ENCODE data around the gene OTUB1. TPM values are rescaled to one million over a fixed set of nuclear protein-coding genes. Genes with fewer than 3 reads are reported as not detected.

Gene OTUB1
- total and polyA plus RNA-seq, 2 of the 13 experiments (the other 11 are each of a cell fraction or from before 2014, with no cell fraction given): 58.8 to 130 TPM

DNA sequence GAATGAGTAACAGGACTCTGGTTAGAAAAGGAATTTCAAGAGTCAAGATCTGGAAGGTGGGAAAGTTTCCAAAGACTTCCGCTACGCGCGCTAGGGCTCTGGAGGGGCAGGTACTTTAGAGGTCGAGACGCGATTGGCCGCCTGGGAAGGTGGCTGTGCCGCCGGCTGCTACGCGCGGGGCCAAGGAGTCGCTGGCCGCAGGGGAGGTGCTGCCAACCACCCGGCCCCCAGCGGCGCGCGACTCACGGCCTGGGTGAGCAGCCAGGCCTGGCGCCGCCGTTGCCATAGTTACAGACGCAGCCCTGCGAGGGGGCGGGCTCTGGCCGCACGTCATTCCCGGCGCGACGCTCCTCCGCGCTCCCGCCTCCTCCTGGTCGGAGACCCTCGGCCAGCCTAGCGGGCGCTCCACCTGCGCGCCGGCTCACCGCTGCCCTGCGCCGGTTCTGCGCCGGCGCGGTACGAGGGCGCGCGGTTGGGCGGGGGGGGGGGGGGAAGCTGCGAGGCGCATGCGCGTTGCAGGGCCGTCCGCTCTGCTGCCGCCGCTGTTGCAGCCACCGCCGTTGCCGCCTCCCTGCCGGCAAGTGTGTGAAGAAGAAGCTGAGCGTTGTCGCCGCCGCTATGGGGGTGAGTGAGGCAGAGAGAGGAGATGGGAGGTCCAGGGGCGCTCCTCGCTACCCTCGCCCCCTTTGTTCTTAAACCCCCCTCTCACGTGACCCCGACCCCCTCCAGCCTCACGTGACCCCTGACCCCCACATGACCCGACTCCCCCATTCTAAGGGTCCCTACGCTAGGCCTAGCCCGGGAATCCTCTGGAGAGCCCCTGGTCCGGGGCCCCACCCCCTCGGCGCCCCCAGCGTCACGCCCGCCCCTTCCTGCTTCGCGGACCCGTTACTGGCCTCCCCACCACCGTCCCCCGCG lies 47.5 kb upstream of the OTUB1 start, which contains the start of gene NAA40 (continued):
- TF ChIP-seq, protein P1, sequence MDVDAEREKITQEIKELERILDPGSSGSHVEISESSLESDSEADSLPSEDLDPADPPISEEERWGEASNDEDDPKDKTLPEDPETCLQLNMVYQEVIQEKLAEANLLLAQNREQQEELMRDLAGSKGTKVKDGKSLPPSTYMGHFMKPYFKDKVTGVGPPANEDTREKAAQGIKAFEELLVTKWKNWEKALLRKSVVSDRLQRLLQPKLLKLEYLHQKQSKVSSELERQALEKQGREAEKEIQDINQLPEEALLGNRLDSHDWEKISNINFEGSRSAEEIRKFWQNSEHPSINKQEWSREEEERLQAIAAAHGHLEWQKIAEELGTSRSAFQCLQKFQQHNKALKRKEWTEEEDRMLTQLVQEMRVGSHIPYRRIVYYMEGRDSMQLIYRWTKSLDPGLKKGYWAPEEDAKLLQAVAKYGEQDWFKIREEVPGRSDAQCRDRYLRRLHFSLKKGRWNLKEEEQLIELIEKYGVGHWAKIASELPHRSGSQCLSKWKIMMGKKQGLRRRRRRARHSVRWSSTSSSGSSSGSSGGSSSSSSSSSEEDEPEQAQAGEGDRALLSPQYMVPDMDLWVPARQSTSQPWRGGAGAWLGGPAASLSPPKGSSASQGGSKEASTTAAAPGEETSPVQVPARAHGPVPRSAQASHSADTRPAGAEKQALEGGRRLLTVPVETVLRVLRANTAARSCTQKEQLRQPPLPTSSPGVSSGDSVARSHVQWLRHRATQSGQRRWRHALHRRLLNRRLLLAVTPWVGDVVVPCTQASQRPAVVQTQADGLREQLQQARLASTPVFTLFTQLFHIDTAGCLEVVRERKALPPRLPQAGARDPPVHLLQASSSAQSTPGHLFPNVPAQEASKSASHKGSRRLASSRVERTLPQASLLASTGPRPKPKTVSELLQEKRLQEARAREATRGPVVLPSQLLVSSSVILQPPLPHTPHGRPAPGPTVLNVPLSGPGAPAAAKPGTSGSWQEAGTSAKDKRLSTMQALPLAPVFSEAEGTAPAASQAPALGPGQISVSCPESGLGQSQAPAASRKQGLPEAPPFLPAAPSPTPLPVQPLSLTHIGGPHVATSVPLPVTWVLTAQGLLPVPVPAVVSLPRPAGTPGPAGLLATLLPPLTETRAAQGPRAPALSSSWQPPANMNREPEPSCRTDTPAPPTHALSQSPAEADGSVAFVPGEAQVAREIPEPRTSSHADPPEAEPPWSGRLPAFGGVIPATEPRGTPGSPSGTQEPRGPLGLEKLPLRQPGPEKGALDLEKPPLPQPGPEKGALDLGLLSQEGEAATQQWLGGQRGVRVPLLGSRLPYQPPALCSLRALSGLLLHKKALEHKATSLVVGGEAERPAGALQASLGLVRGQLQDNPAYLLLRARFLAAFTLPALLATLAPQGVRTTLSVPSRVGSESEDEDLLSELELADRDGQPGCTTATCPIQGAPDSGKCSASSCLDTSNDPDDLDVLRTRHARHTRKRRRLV (CRISPR knock-in tag; IDR thresholded peaks at IDR 0.05): no peak
- TF ChIP-seq ELF3 (CRISPR knock-in tag; IDR thresholded peaks at IDR 0.05) (0 out of 2 replicates have a peak, but pooled peaks have one; percentile 36), ZNF234 (CRISPR knock-in tag; conservative IDR thresholded peaks at IDR 0.05) (no peak), ZNF160 (CRISPR knock-in tag; IDR thresholded peaks at IDR 0.05) (no peak), PHF21A (CRISPR knock-in tag; IDR thresholded peaks at IDR 0.05) (peak; percentile 74), THYN1 (CRISPR knock-in tag; IDR thresholded peaks at IDR 0.05; ENCODE audit: borderline replicate concordance, low read depth) (no peak), ZSCAN9 (CRISPR knock-in tag; IDR thresholded peaks at IDR 0.05; ENCODE audit: borderline replicate concordance) (no peak), ZFP36L1 (CRISPR knock-in tag; IDR thresholded peaks at IDR 0.05) (no peak), ZSCAN31 (CRISPR knock-in tag; IDR thresholded peaks at IDR 0.05; ENCODE audit: low read depth) (no peak), ELF1 (CRISPR knock-in tag; IDR thresholded peaks at IDR 0.05) (no peak), PTBP1 (IDR thresholded peaks at IDR 0.05; ENCODE audit: low read depth, low read length, poor library complexity, severe bottlenecking) (no peak), XBP1 (CRISPR knock-in tag; IDR thresholded peaks at IDR 0.05) (no peak), PCBP1 (IDR thresholded peaks at IDR 0.05; ENCODE audit: borderline replicate concordance, low read depth, low read length) (peak; percentile 87; the same call in 1 of the 2 replicates), GATA4 (IDR thresholded peaks at IDR 0.05; ENCODE audit: borderline replicate concordance, low read depth) (no peak), ZMAT5 (CRISPR knock-in tag; IDR thresholded peaks at IDR 0.05; ENCODE audit: borderline replicate concordance, low read depth) (no peak), MIER2 (CRISPR knock-in tag; IDR thresholded peaks at IDR 0.05) (0 out of 2 replicates have a peak, but pooled peaks have one; percentile 16)
- TF ChIP-seq, protein P2, sequence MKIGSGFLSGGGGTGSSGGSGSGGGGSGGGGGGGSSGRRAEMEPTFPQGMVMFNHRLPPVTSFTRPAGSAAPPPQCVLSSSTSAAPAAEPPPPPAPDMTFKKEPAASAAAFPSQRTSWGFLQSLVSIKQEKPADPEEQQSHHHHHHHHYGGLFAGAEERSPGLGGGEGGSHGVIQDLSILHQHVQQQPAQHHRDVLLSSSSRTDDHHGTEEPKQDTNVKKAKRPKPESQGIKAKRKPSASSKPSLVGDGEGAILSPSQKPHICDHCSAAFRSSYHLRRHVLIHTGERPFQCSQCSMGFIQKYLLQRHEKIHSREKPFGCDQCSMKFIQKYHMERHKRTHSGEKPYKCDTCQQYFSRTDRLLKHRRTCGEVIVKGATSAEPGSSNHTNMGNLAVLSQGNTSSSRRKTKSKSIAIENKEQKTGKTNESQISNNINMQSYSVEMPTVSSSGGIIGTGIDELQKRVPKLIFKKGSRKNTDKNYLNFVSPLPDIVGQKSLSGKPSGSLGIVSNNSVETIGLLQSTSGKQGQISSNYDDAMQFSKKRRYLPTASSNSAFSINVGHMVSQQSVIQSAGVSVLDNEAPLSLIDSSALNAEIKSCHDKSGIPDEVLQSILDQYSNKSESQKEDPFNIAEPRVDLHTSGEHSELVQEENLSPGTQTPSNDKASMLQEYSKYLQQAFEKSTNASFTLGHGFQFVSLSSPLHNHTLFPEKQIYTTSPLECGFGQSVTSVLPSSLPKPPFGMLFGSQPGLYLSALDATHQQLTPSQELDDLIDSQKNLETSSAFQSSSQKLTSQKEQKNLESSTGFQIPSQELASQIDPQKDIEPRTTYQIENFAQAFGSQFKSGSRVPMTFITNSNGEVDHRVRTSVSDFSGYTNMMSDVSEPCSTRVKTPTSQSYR (CRISPR knock-in tag; IDR thresholded peaks at IDR 0.05; ENCODE audit: borderline replicate concordance): no peak
- TF ChIP-seq, protein P3, sequence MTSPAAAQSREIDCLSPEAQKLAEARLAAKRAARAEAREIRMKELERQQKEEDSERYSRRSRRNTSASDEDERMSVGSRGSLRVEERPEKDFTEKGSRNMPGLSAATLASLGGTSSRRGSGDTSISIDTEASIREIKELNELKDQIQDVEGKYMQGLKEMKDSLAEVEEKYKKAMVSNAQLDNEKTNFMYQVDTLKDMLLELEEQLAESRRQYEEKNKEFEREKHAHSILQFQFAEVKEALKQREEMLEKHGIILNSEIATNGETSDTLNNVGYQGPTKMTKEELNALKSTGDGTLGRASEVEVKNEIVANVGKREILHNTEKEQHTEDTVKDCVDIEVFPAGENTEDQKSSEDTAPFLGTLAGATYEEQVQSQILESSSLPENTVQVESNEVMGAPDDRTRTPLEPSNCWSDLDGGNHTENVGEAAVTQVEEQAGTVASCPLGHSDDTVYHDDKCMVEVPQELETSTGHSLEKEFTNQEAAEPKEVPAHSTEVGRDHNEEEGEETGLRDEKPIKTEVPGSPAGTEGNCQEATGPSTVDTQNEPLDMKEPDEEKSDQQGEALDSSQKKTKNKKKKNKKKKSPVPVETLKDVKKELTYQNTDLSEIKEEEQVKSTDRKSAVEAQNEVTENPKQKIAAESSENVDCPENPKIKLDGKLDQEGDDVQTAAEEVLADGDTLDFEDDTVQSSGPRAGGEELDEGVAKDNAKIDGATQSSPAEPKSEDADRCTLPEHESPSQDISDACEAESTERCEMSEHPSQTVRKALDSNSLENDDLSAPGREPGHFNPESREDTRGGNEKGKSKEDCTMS (CRISPR knock-in tag; conservative IDR thresholded peaks at IDR 0.05): no peak
